Caco-2 (cell line): Measurements from ENCODE around the gene ZNF333. TPM values are rescaled to one million over a fixed set of nuclear protein-coding genes. Genes with fewer than 3 reads are reported as not detected.

Source experiments
- BruUV-seq: library from RNA; stranded (reverse); fragments of 400-500 nt; replicated peaks from 2 replicates; lab custom pipeline; 2021; lab: Mats Ljungman, UMichigan
- CTCF ChIA-PET: fragments of 300-600 bp; sonication (Branson Sonifier 250); formaldehyde crosslinking; loops from one replicate; lab custom pipeline; 2022; ENCODE audit warnings: antibody characterized with exemption; lab: Charles Lee
- POLR2A ChIA-PET: fragments of 300-600 bp; sonication (Branson Sonifier 250); formaldehyde crosslinking; loops from one replicate; lab custom pipeline; 2022; ENCODE audit warnings: antibody characterized with exemption; lab: Charles Lee
- DNase-seq, 2 experiments: peaks; one replicate each; pipeline versions ENCODE4 v3.0.0 to v3.0.0-alpha.2; 2020 to 2022
- H3K27me3 ChIP-seq: replicated peaks from 2 replicates; pipeline ENCODE4 v1.6.0; 2011; ENCODE audit warnings: low read length; ENCODE audit not compliant: control insufficient read depth, insufficient read depth
- H3K36me3 ChIP-seq: 2 replicates; pipeline ENCODE4 v1.5.1; 2011; ENCODE audit warnings: low read length; ENCODE audit not compliant: control insufficient read depth, insufficient read depth
- H3K4me1 ChIP-seq: fragments of 250-450 bp; sonication (Bioruptor Pico); 2 replicates; pipeline ENCODE4 v1.5.1; 2020; ENCODE audit warnings: mild to moderate bottlenecking
- H3K4me3 ChIP-seq: 2 replicates; pipeline ENCODE4 v1.5.1; 2011; ENCODE audit warnings: low read depth, mild to moderate bottlenecking, control low read depth, low read length
- H3K9me3 ChIP-seq: fragments of 250-450 bp; sonication (Bioruptor Pico); 2 replicates; pipeline ENCODE4 v1.5.1; 2020; ENCODE audit warnings: mild to moderate bottlenecking, moderate library complexity
- H3K27ac Mint-ChIP-seq: one replicate; pipeline ENCODE4 v1.8.0; 2022; ENCODE audit warnings: mixed read lengths; ENCODE audit not compliant: unreplicated experiment
- H3K27me3 Mint-ChIP-seq: one replicate; pipeline ENCODE4 v1.8.0; 2022; ENCODE audit warnings: mixed read lengths; ENCODE audit not compliant: insufficient read depth, unreplicated experiment
- H3K36me3 Mint-ChIP-seq: one replicate; pipeline ENCODE4 v1.8.0; 2022; ENCODE audit warnings: mild to moderate bottlenecking, mixed read lengths; ENCODE audit not compliant: insufficient read depth, unreplicated experiment
- H3K4me1 Mint-ChIP-seq: one replicate; pipeline ENCODE4 v1.8.0; 2022; ENCODE audit warnings: low read depth, mixed read lengths; ENCODE audit not compliant: unreplicated experiment
- H3K4me3 Mint-ChIP-seq: one replicate; pipeline ENCODE4 v1.8.0; 2022; ENCODE audit warnings: mild to moderate bottlenecking, moderate library complexity, mixed read lengths; ENCODE audit not compliant: unreplicated experiment
- H3K9me3 Mint-ChIP-seq: one replicate; pipeline ENCODE4 v1.8.0; 2022; ENCODE audit warnings: mixed read lengths; ENCODE audit not compliant: unreplicated experiment
- intact Hi-C: fragments of 100-400 bp; cut with micrococcal nuclease; formaldehyde crosslinking; loops from one replicate; pipeline ENCODE4 v1.10.0; 2022; ENCODE audit not compliant: unreplicated experiment
- total RNA-seq: library from RNA; stranded (reverse); gene quantifications from 2 replicates; pipeline ENCODE4 v1.2.3, GENCODE V29; 2022
- TF ChIP-seq, protein P1 (sequence below), 2 experiments: fragments of 200-600 bp in 1 of 2; IDR thresholded peaks; 1 replicate in 1 of 2; 2 replicates in 1 of 2; pipeline versions ENCODE4 v1.5.1 to v1.8.0; 2011 to 2022; ENCODE audit warnings: antibody characterized with exemption in 1 of 2, control low read depth in 1 of 2, inconsistent platforms in 1 of 2, low read depth in 1 of 2, low read length in 1 of 2, mild to moderate bottlenecking in 1 of 2, moderate library complexity in 1 of 2; ENCODE audit not compliant: insufficient read depth in 1 of 2, severe bottlenecking in 1 of 2, unreplicated experiment in 1 of 2

The ZNF333 gene
- total RNA-seq, 1 experiment from 2014 or later, result 5.3 TPM

DNA sequence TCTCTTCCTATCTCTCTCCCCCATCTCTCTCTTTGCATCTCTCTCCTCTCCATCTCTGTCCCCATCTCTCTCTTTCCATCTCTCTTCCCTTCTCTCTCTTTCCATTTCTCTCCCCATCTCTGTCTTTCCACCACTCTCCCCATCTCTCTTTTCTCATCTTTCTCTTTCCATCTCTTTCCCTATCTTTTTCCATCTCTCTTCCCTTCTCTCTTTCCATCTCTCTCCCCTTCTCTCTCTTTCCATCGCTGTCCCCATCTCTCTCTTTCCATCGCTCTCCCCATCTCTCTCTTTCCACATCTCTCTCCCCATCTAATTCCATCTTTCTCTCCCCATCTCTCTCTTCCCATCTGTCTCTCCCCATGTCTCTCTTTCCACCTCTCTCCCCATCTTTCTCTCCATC, 39.7 kb upstream of the ZNF333 start:
- Histone ChIP-seq H3K9me3 (no peaks in the 10 kb centered on the region), H3K27me3 (no peaks in the 10 kb centered on the region), H3K4me3 (no peak overlapping the region), H3K4me1 (no peaks in the 10 kb centered on the region), H3K36me3 (no peaks in the 10 kb centered on the region)
- Mint-ChIP-seq H3K4me3 (no peak overlapping the region), H3K9me3 (no peaks in the 10 kb centered on the region), H3K27me3 (peaks cover 16% of the 10 kb centered on the region), H3K27ac (no peak overlapping the region), H3K4me1 (no peaks in the 10 kb centered on the region), H3K36me3 (no peaks in the 10 kb centered on the region)
- TF ChIP-seq, protein P1, sequence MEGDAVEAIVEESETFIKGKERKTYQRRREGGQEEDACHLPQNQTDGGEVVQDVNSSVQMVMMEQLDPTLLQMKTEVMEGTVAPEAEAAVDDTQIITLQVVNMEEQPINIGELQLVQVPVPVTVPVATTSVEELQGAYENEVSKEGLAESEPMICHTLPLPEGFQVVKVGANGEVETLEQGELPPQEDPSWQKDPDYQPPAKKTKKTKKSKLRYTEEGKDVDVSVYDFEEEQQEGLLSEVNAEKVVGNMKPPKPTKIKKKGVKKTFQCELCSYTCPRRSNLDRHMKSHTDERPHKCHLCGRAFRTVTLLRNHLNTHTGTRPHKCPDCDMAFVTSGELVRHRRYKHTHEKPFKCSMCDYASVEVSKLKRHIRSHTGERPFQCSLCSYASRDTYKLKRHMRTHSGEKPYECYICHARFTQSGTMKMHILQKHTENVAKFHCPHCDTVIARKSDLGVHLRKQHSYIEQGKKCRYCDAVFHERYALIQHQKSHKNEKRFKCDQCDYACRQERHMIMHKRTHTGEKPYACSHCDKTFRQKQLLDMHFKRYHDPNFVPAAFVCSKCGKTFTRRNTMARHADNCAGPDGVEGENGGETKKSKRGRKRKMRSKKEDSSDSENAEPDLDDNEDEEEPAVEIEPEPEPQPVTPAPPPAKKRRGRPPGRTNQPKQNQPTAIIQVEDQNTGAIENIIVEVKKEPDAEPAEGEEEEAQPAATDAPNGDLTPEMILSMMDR (IDR thresholded peaks at IDR 0.05; ENCODE audit: insufficient read depth in 1 of 2, low read depth in 1 of 2, low read length in 1 of 2, severe bottlenecking in 1 of 2, unreplicated experiment in 1 of 2), result no peak
- BruUV-seq, result no TSS peak
- ChIA-PET POLR2A (no interaction called here), CTCF (no interaction called here)
- DNase-seq, result no peak
- intact Hi-C loops, result no loop called here

DNA sequence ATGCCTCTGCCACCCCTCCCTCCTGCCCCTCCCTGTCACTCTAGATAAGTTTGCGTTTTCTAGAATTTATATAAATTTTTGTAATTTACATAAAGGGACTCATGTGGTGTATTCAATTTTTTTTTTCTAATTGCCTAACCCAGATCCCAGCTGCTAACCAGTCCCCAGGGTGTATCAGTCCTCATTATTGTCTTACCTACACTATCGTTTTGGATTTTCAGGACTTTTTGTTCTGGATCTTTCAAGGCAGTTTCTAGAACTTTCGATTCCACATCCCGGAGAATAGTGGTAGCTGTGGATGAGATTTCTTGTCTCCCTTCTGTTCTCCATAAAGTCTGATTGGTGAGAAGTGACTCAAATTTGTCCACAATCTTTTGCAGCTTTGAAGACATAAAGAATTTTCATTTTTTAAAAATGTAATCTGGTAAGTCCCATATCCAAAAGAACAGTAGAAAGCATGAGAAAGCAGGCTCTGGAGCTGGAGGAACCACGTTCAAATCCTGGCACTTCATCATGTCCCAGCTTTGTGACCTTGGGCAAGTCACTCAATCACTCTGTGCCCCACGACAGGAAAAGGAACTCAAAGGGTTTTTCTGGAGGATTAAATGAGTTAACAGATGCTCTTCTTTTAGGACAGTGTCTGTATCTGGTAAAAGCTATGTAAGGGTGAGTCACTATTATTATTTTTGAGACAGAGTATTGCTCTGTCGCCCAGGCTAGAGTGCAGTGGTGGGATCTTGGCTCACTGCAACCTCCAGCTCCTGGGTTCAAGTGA, 34.9 kb upstream of the ZNF333 start:
- Mint-ChIP-seq H3K4me1 (no peaks in the 10 kb centered on the region), H3K4me3 (no peak overlapping the region), H3K27me3 (peaks cover 8% of the 10 kb centered on the region), H3K9me3 (no peaks in the 10 kb centered on the region), H3K27ac (no peak overlapping the region), H3K36me3 (no peaks in the 10 kb centered on the region)
- Histone ChIP-seq H3K4me3 (no peak overlapping the region), H3K36me3 (no peaks in the 10 kb centered on the region), H3K9me3 (no peaks in the 10 kb centered on the region), H3K27me3 (no peaks in the 10 kb centered on the region), H3K4me1 (no peaks in the 10 kb centered on the region)
- ChIA-PET CTCF (interaction anchor here (0.7 kb wide), 1 partner anchor 1184 kb away, joined by 4 read pairs; no protein-coding TSS in a partner anchor), POLR2A (no interaction called here)
- no TSS peak for BruUV-seq
- no peak for DNase-seq
- intact Hi-C loops, result no loop called here
- TF ChIP-seq, protein P1 (IDR thresholded peaks at IDR 0.05; ENCODE audit: insufficient read depth in 1 of 2, low read depth in 1 of 2, low read length in 1 of 2, severe bottlenecking in 1 of 2, unreplicated experiment in 1 of 2), result no peak

- H3K9me3 ChIP-seq, result no peaks in the 10 kb centered on the region
- no peaks in the 10 kb centered on the region for H3K36me3 ChIP-seq
- ChIA-PET CTCF (no interaction called here), POLR2A (no interaction called here)
- Mint-ChIP-seq H3K4me3 (no peak overlapping the region), H3K27ac (no peak overlapping the region), H3K27me3 (peaks cover 4% of the 10 kb centered on the region), H3K4me1 (no peaks in the 10 kb centered on the region), H3K36me3 (no peaks in the 10 kb centered on the region), H3K9me3 (no peaks in the 10 kb centered on the region)
- DNase-seq, result no peak
- TF ChIP-seq, protein P1 (IDR thresholded peaks at IDR 0.05; ENCODE audit: insufficient read depth in 1 of 2, low read depth in 1 of 2, low read length in 1 of 2, severe bottlenecking in 1 of 2, unreplicated experiment in 1 of 2), result no peak
- no TSS peak for BruUV-seq
- intact Hi-C loops, result no loop called here
- no peaks in the 10 kb centered on the region for H3K27me3 ChIP-seq
- no peaks in the 10 kb centered on the region for H3K4me1 ChIP-seq
- H3K4me3 ChIP-seq, result no peak overlapping the region
Measured at GRCh38 chr19:14655726-14656125, 34.1 kb upstream of the ZNF333 start.
